Body of pancreas (tissue), 4 donors: ENCODE results near the gene SSUH2. TPM values are rescaled to one million over a fixed set of nuclear protein-coding genes. Genes with fewer than 3 reads are reported as not detected.

Experiments used
- ATAC-seq: fragments of 150-250 bp; one replicate; pipeline ENCODE4 v1.9.1; 2016
- DNase-seq, 4 donors: peaks; one replicate each; pipeline ENCODE4 v3.0.0-alpha.2; 2019
- H3K27ac ChIP-seq, 4 donors: fragments of 200-600 bp; sonication (generic); 1 replicate in 3 of 4; 2 replicates in 1 of 4; pipeline versions ENCODE4 v1.5.1 to v1.6.1; 2016 to 2019; ENCODE audit warnings: mild to moderate bottlenecking in 1 of 4, mixed read lengths in 1 of 4, moderate library complexity in 1 of 4
- H3K27me3 ChIP-seq, 2 donors: fragments of 200-600 bp; sonication (generic); one replicate each; pipeline ENCODE4 v1.6.0; 2016; ENCODE audit warnings: mild to moderate bottlenecking in 1 of 2
- H3K36me3 ChIP-seq, 2 donors: fragments of 200-600 bp; sonication (generic); replicated peaks in 1 of 2; 2 replicates each; pipeline ENCODE4 v1.5.1; 2016; ENCODE audit warnings: low read depth in 2 of 2; ENCODE audit not compliant: insufficient read depth in 1 of 2
- H3K4me1 ChIP-seq: fragments of 200-600 bp; sonication (generic); one replicate; pipeline ENCODE4 v1.6.0; 2016
- H3K4me3 ChIP-seq, 2 donors: fragments of 200-600 bp; sonication (generic); 1 replicate in 1 of 2; 2 replicates in 1 of 2; pipeline ENCODE4 v1.5.1; 2016 to 2019
- H3K9me3 ChIP-seq, 3 donors: fragments of 200-600 bp; sonication (generic); 1 replicate in 2 of 3; 2 replicates in 1 of 3; pipeline ENCODE4 v1.5.1; 2016
- CTCF ChIP-seq, 7 experiments: fragments of 450-650 bp in 4 of 7; fragments of 200-600 bp in 3 of 7; sonication (generic) in 3 of 7; IDR thresholded peaks; one replicate each; pipeline ENCODE4 v1.5.1; 2016 to 2019; ENCODE audit warnings: antibody characterized with exemption in 7 of 7
- POLR2A ChIP-seq, 3 donors: fragments of 450-650 bp; IDR thresholded peaks; one replicate each; pipeline ENCODE4 v1.6.1; 2016; ENCODE audit warnings: antibody characterized with exemption in 3 of 3, mild to moderate bottlenecking in 2 of 3
- WGBS, 2 donors: methylation state at CpG; one replicate each; pipeline ENCODE4 v1.1.5; 2017; 5-methylcytosine and 5-hydroxymethylcytosine counted together
- intact Hi-C: fragments of 100-400 bp; cut with DNase I; formaldehyde crosslinking; loops from one replicate; pipeline ENCODE4 v1.15.1; 2023
- total RNA-seq, 2 donors: library from RNA; depleted of rRNA; stranded (reverse); fragments of >200 nt; gene quantifications; one replicate each; pipeline ENCODE4 v1.1.0, GENCODE V29; 2016

Gene SSUH2
- total RNA-seq, 2 donors from 2014 or later: 0.26 to 0.33 TPM

GRCh38 chr3:8629151-8630021 lies 15.2 kb downstream of the SSUH2 start:
- intact Hi-C loops: loop anchor here (5.0 kb wide), 1 partner anchor 192 kb away; no protein-coding TSS in a partner anchor
- no peak overlapping the region for H3K27ac ChIP-seq
- H3K4me1 ChIP-seq: no peaks in the 10 kb centered on the region
- no peaks in the 10 kb centered on the region for H3K36me3 ChIP-seq
- DNase-seq (peak in 2 of 4 donors; percentile 30 to 38), ATAC-seq (peak; percentile 52)
- H3K9me3 ChIP-seq: no peaks in the 10 kb centered on the region
- 67 to 76% methylated on average over 16 of the region's 16 CpGs for WGBS, 2 donors
- TF ChIP-seq POLR2A (IDR thresholded peaks at IDR 0.05): no peak
- no peak for TF ChIP-seq CTCF (IDR thresholded peaks at IDR 0.05)
- no peaks in the 10 kb centered on the region for H3K27me3 ChIP-seq
- no peak overlapping the region for H3K4me3 ChIP-seq

GRCh38 chr3:8627949-8628348 lies 16.6 kb downstream of the SSUH2 start:
- intact Hi-C loops: loop anchor here (5.0 kb wide), 1 partner anchor 191 kb away; no protein-coding TSS in a partner anchor
- WGBS, 2 donors: 72 to 86% methylated on average over 5 of the region's 5 CpGs
- DNase-seq: no peak
- H3K27me3 ChIP-seq: no peaks in the 10 kb centered on the region
- H3K4me3 ChIP-seq: no peak overlapping the region
- no peak overlapping the region for H3K27ac ChIP-seq
- H3K9me3 ChIP-seq: no peaks in the 10 kb centered on the region
- no peak for TF ChIP-seq CTCF (IDR thresholded peaks at IDR 0.05)
- no peak for TF ChIP-seq POLR2A (IDR thresholded peaks at IDR 0.05)
- ATAC-seq: no peak
- H3K36me3 ChIP-seq: no peaks in the 10 kb centered on the region
- no peaks in the 10 kb centered on the region for H3K4me1 ChIP-seq

GRCh38 chr3:8627201-8627940 lies 17.2 kb downstream of the SSUH2 start:
- no peak for DNase-seq

GRCh38 chr3:8625991-8626390 lies 18.6 kb downstream of the SSUH2 start:
- intact Hi-C loops: loop anchor here (5.0 kb wide), 1 partner anchor 189 kb away; no protein-coding TSS in a partner anchor
- no peak for ATAC-seq
- 66 to 75% methylated on average over 3 of the region's 3 CpGs for WGBS, 2 donors

More at GRCh38 chr3:8627201-8627940, 17.2 kb downstream of the SSUH2 start:
- H3K9me3 ChIP-seq: no peaks in the 10 kb centered on the region
- H3K27me3 ChIP-seq: no peaks in the 10 kb centered on the region
- WGBS, 2 donors: 64 to 82% methylated on average over 7 to 19 of the region's 19 CpGs
- intact Hi-C loops: loop anchor here (5.0 kb wide), 1 partner anchor 190 kb away; no protein-coding TSS in a partner anchor
- no peak for ATAC-seq
- no peaks in the 10 kb centered on the region for H3K4me1 ChIP-seq
- TF ChIP-seq POLR2A (IDR thresholded peaks at IDR 0.05) (no peak), CTCF (IDR thresholded peaks at IDR 0.05) (no peak)
- no peak overlapping the region for H3K27ac ChIP-seq
- H3K4me3 ChIP-seq: no peak overlapping the region
- no peaks in the 10 kb centered on the region for H3K36me3 ChIP-seq

More at GRCh38 chr3:8625991-8626390, 18.6 kb downstream of the SSUH2 start:
- Histone ChIP-seq H3K27me3 (no peaks in the 10 kb centered on the region), H3K36me3 (no peaks in the 10 kb centered on the region), H3K9me3 (no peaks in the 10 kb centered on the region), H3K4me1 (no peaks in the 10 kb centered on the region), H3K4me3 (no peak overlapping the region), H3K27ac (no peak overlapping the region)
- no peak for DNase-seq
- TF ChIP-seq CTCF (IDR thresholded peaks at IDR 0.05) (no peak), POLR2A (IDR thresholded peaks at IDR 0.05) (no peak)
